Esophagus muscularis mucosa (tissue), 4 donors: Measurements from ENCODE around the gene PACRGL.

ENCODE experiments used
- EP300 ChIP-seq: sonication (generic); formaldehyde crosslinking; IDR thresholded peaks from one replicate; pipeline ENCODE4 v1.6.1; 2017; ENCODE audit warnings: antibody characterized with exemption
- POLR2A ChIP-seq: fragments of 450-650 bp; IDR thresholded peaks from one replicate; pipeline ENCODE4 v1.6.1; 2017; ENCODE audit warnings: antibody characterized with exemption, moderate library complexity, mild to moderate bottlenecking, low read depth
- TF ChIP-seq, protein P1 (sequence below), 3 experiments: fragments of 200-600 bp in 2 of 3; fragments of 450-650 bp in 1 of 3; sonication (generic) in 2 of 3; IDR thresholded peaks; one replicate each; pipeline ENCODE4 v1.5.1; 2017 to 2019; ENCODE audit warnings: antibody characterized with exemption in 3 of 3, mild to moderate bottlenecking in 2 of 3, moderate library complexity in 1 of 3

- TF ChIP-seq, protein P1, sequence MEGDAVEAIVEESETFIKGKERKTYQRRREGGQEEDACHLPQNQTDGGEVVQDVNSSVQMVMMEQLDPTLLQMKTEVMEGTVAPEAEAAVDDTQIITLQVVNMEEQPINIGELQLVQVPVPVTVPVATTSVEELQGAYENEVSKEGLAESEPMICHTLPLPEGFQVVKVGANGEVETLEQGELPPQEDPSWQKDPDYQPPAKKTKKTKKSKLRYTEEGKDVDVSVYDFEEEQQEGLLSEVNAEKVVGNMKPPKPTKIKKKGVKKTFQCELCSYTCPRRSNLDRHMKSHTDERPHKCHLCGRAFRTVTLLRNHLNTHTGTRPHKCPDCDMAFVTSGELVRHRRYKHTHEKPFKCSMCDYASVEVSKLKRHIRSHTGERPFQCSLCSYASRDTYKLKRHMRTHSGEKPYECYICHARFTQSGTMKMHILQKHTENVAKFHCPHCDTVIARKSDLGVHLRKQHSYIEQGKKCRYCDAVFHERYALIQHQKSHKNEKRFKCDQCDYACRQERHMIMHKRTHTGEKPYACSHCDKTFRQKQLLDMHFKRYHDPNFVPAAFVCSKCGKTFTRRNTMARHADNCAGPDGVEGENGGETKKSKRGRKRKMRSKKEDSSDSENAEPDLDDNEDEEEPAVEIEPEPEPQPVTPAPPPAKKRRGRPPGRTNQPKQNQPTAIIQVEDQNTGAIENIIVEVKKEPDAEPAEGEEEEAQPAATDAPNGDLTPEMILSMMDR (IDR thresholded peaks at IDR 0.05), result no peak
- TF ChIP-seq EP300 (no peak), POLR2A (no peak)
Measured at GRCh38 chr4:20760053-20760452, 59.8 kb downstream of the PACRGL start.
